ENCODE measurements around the gene PLVAP. TPM values are rescaled to one million over a fixed set of nuclear protein-coding genes. Genes with fewer than 3 reads are reported as not detected.

The PLVAP gene
- total and polyA plus RNA-seq, 9 of the 15 experiments (the other 6 are each of a cell fraction or from before 2014, with no cell fraction given) = 0.09 to 0.84 (median 0.51) TPM; not detected in 4

DNA sequence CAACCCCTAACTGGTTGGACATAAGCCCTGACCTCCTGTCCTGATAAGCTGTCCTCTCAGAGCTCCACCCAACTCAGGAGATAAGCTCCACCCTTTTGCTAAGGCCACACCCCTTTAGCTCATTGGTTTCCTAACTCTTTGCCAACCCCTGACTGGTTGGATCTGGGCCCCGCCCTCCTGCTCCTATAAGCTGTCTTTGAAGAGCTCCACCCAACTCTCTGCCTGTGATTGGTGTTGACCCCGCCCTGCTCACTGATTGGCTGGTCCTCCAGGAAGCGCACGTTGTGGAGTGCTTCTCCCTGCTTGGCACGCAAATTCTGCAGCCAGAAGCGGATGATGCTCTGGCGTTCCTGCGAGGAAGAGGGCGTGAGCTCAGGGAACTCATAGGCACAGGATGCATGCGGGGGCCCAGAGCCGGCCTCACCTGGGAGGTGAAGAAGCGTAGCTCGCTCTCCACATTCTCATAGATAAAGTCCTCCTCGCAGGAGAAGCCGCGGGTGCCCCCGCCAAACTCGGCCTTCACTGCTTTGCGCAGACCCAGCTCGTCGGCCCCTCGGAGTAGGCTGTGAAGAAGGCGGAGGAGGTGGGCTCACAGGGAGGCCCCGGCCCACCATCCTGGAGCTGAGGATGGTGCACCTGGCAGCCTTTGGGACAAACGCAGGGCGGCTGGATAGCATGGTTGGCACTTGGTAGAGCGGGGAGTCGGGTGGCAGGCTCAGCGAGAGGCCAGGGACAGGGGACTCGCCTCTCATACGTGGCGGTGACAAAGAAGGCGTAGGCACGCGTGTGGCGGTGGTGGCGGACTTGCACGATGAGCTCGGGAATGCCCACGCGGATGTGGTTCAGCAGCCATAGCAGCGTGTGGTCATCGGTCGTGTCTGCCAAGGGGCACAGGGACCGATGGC is 44.2 kb downstream of the PLVAP start (continued):
- TF ChIP-seq, protein P1, sequence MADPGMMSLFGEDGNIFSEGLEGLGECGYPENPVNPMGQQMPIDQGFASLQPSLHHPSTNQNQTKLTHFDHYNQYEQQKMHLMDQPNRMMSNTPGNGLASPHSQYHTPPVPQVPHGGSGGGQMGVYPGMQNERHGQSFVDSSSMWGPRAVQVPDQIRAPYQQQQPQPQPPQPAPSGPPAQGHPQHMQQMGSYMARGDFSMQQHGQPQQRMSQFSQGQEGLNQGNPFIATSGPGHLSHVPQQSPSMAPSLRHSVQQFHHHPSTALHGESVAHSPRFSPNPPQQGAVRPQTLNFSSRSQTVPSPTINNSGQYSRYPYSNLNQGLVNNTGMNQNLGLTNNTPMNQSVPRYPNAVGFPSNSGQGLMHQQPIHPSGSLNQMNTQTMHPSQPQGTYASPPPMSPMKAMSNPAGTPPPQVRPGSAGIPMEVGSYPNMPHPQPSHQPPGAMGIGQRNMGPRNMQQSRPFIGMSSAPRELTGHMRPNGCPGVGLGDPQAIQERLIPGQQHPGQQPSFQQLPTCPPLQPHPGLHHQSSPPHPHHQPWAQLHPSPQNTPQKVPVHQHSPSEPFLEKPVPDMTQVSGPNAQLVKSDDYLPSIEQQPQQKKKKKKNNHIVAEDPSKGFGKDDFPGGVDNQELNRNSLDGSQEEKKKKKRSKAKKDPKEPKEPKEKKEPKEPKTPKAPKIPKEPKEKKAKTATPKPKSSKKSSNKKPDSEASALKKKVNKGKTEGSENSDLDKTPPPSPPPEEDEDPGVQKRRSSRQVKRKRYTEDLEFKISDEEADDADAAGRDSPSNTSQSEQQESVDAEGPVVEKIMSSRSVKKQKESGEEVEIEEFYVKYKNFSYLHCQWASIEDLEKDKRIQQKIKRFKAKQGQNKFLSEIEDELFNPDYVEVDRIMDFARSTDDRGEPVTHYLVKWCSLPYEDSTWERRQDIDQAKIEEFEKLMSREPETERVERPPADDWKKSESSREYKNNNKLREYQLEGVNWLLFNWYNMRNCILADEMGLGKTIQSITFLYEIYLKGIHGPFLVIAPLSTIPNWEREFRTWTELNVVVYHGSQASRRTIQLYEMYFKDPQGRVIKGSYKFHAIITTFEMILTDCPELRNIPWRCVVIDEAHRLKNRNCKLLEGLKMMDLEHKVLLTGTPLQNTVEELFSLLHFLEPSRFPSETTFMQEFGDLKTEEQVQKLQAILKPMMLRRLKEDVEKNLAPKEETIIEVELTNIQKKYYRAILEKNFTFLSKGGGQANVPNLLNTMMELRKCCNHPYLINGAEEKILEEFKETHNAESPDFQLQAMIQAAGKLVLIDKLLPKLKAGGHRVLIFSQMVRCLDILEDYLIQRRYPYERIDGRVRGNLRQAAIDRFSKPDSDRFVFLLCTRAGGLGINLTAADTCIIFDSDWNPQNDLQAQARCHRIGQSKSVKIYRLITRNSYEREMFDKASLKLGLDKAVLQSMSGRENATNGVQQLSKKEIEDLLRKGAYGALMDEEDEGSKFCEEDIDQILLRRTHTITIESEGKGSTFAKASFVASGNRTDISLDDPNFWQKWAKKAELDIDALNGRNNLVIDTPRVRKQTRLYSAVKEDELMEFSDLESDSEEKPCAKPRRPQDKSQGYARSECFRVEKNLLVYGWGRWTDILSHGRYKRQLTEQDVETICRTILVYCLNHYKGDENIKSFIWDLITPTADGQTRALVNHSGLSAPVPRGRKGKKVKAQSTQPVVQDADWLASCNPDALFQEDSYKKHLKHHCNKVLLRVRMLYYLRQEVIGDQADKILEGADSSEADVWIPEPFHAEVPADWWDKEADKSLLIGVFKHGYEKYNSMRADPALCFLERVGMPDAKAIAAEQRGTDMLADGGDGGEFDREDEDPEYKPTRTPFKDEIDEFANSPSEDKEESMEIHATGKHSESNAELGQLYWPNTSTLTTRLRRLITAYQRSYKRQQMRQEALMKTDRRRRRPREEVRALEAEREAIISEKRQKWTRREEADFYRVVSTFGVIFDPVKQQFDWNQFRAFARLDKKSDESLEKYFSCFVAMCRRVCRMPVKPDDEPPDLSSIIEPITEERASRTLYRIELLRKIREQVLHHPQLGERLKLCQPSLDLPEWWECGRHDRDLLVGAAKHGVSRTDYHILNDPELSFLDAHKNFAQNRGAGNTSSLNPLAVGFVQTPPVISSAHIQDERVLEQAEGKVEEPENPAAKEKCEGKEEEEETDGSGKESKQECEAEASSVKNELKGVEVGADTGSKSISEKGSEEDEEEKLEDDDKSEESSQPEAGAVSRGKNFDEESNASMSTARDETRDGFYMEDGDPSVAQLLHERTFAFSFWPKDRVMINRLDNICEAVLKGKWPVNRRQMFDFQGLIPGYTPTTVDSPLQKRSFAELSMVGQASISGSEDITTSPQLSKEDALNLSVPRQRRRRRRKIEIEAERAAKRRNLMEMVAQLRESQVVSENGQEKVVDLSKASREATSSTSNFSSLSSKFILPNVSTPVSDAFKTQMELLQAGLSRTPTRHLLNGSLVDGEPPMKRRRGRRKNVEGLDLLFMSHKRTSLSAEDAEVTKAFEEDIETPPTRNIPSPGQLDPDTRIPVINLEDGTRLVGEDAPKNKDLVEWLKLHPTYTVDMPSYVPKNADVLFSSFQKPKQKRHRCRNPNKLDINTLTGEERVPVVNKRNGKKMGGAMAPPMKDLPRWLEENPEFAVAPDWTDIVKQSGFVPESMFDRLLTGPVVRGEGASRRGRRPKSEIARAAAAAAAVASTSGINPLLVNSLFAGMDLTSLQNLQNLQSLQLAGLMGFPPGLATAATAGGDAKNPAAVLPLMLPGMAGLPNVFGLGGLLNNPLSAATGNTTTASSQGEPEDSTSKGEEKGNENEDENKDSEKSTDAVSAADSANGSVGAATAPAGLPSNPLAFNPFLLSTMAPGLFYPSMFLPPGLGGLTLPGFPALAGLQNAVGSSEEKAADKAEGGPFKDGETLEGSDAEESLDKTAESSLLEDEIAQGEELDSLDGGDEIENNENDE (IDR thresholded peaks at IDR 0.05; ENCODE audit: low read depth, low read length) = no peak
- TF ChIP-seq RAD21 (CRISPR knock-in tag; conservative IDR thresholded peaks at IDR 0.05 in 1 of 2, IDR thresholded peaks at IDR 0.05 in 1 of 2) = no peak
- peak; percentile 46 for TF ChIP-seq TBP (optimal IDR thresholded peaks at IDR 0.05; ENCODE audit: low read depth, low read length)
- no peak for TF ChIP-seq WHSC1 (IDR thresholded peaks at IDR 0.05; ENCODE audit: low read length)
- no peak for TF ChIP-seq CHD4 (IDR thresholded peaks at IDR 0.05; ENCODE audit: insufficient read depth, insufficient replicate concordance, low read depth, low read length, poor library complexity, severe bottlenecking)

All from K562 (cell line).